GM10248 (cell line): ENCODE data around the gene ALKBH6.

Source experiments
- CTCF ChIA-PET: fragments of 300-600 bp; sonication (Branson Sonifier 250); formaldehyde crosslinking; extraction: SDS; loops from one replicate; lab custom pipeline; 2021; ENCODE audit warnings: antibody characterized with exemption; lab: Yijun Ruan, JAX
- POLR2A ChIA-PET: fragments of 350-650 bp; sonication (Branson Sonifier 250); formaldehyde crosslinking; extraction: SDS; loops from one replicate; lab custom pipeline; 2020; ENCODE audit warnings: antibody characterized with exemption; lab: Yijun Ruan, JAX
- DNase-seq: peaks from one replicate; pipeline ENCODE4 v3.0.0; 2012; ENCODE audit errors: extremely low spot score
- CTCF ChIP-seq: IDR thresholded peaks from 2 replicates; pipeline ENCODE4 v1.5.1; 2012; ENCODE audit warnings: mild to moderate bottlenecking, low read depth; ENCODE audit errors: extremely low read depth, missing control alignments, control extremely low read depth

Gene ALKBH6

DNA sequence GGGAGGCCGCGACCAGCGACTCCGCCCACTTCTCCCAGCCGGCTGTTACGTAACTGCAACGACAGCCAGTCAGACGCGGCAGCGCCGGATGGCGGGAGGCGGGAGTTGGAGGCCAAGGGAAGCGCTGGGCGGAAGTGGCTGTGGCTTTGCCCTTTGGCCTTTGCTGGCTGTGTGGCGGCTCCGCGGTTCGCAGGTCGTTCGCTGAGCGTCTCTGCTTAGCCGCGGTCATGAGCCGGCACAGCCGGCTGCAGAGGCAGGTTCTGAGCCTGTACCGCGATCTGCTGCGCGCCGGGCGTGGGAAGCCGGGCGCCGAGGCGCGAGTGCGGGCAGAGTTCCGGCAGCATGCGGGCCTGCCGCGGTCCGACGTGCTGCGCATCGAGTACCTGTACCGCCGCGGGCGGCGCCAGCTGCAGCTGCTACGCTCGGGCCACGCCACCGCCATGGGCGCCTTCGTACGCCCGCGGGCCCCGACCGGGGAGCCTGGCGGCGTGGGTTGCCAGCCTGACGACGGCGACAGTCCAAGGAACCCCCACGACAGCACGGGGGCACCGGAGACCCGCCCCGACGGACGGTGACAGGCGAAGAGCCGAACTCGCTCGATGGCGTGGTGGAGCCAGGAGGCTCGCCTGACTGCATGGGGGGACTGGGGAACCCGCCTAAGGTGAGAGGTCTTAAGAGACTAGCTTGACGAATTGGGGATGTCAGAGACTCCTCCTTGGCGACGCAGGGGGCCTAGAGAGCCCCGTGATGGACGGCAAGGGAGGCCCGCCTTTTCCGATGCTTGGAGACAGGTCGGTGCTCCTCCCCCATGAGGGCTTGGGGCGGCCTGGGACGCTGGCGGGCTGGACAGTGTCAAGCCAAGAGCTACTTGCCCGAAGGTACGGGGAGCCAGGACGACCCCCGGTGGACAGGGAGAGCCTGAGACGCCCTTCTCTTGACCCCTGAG, 18.7 kb downstream of the ALKBH6 start, which contains the start of gene SDHAF1:
TSS of gene SDHAF1 (plus strand) at position 141 of the 946 bp plus-strand sequence. CDS start at position 228, 87 bp downstream.
- TF ChIP-seq CTCF, result no peak
- peak; percentile 98 for DNase-seq
- ChIA-PET POLR2A (interaction anchor here (0.6 to 0.9 kb wide), 3 partner anchors 19 to 255 kb away, joined by 3 to 4 read pairs (median 4); partner anchors contain the start of gene ALKBH6), CTCF (interaction anchor here (0.6 to 1.2 kb wide), 2 partner anchors 17 to 71 kb away, joined by 3 read pairs; no protein-coding TSS in a partner anchor)

DNA sequence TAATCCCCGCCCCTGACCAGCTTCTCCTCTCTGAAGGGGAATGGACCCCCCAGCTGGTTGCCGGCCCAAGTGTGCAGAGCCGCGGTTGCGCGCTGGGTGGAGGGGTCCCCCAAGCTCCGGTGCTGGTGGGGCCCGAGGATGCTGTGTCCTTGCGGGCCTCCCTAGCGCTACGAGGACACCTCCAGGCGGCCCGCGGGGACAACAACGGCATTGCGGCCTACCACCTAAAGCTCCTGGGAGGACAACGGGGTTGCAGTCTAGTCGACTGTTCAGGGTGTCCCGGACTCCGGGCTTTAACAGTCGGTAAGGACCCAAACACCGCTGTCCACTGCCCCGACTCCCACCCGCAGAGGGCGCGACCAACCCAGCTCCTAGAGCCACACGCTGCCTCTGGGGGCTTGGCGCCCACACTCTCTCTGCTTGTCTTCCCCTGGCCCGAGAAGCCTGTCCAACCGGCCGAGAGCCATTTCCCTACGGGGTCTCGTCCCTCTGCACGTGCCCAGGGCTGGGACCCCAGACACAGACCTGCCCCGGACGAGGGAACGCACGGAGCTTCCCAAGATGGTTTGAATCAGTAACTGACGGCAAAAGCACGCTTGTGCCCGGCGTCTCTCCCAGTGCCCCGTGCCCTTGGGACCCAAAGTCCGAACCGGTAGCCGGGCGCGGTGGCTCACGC, 20.0 kb downstream of the ALKBH6 start:
- CTCF ChIA-PET, result interaction anchor here (1.3 kb wide), 2 partner anchors 15 to 20 kb away, joined by 3 read pairs; partner anchors contain the start of genes ALKBH6 and SYNE4
- peak; percentile 8 for TF ChIP-seq CTCF
- POLR2A ChIA-PET, result interaction anchor here (1.3 kb wide), 1 partner anchor 9 kb away, joined by 7 read pairs; no protein-coding TSS in a partner anchor
- peak; percentile 51 for DNase-seq

DNA sequence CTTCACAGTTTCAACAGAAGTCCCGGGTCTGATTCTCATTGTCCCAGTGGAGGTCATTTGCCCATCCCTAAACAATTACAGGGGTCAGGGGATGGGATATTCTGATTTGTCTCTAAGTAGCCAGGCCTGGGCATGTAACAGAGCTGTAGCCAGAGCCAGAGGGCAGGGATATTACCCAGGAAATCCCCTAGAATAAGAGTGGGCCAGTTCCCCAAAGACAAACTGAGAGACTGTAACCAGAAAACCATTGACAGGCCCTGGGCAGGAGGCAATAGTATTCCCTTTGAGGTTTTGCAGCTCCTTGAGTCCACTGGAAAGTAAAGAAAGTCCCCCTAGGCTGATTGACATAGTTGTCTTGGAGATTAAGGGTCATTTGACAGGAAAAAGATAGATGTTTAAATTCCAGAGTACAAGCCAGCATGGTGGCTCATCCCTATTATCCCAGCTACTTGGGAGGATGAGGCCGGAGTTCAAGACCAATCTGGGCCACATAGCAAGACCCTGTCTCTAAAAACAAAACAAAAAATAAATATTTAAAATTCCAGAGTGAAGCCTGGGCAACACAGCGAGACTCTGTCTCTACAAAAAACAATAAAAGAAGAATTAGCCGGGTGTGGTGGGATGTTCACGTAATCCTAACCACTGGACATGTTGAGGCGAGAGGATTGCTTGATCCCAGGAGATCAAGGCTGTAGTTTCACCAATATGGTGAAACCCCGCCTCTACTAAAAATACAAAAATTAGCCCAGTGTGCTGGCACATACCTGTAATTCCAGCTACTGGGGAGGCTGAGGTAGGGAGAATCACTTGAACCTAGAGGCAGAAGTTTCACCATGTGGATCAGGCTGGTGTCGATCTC, 20.9 kb downstream of the ALKBH6 start:
- no peak for DNase-seq
- no peak for TF ChIP-seq CTCF
- CTCF ChIA-PET, result interaction anchor here (1.3 kb wide), 2 partner anchors 16 to 21 kb away, joined by 3 read pairs; partner anchors contain the start of genes ALKBH6 and SYNE4
- POLR2A ChIA-PET, result interaction anchor here (1.3 kb wide), 1 partner anchor 10 kb away, joined by 7 read pairs; no protein-coding TSS in a partner anchor

GRCh38 chr19:35991731-35992450, 22.1 kb downstream of the ALKBH6 start:
- TF ChIP-seq CTCF, result no peak
- ChIA-PET POLR2A (no interaction called here), CTCF (interaction anchor here (1.0 to 1.3 kb wide), 2 partner anchors 43 to 61 kb away, joined by 3 to 4 read pairs; no protein-coding TSS in a partner anchor)
- DNase-seq, result no peak

DNA sequence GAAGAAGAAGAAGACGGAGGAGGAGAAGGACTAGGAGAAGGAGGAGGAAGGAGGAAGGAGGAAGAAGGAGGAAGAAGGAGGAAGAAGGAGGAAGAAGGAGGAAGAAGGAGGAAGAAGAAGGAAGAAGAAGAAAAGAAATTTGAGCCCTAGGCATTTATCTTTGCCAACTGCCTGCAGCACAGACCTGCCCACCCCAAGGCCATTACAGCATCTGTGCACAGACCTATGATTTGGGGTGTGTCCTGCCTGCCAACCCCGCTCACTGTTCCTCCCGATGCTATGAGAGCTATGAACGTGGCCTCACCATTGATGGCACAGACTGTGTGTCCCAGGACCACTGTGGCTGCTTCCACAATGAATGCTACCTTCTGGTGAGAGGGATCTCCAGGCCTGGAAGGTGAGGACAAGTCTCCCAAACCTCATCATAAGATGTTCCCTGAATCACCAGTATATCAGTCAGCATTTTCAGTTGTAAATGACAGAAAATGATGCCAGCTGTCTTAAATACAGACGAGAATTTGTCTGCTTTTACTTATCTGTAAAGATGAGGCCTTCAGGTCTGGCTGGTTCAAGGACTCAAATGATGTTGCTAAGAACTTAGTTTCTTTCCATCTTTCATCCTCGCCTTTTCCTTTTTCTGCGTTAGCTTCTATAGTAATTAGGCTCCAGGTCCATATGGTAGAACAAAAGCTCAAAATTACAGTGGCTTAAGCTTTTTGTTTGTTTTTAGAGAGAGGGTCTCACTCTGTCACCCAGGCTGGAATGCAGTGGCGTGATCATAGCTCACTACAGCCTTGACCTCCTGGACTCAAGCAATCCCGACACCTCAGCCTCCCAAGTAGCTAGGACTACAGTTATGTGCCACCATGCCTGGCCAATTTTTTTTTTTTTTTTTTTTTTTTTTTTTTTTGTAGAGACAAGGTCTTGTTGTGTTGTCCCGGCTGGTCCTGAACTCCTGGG, 23.0 kb downstream of the ALKBH6 start:
- ChIA-PET CTCF (interaction anchor here (1.0 to 1.3 kb wide), 2 partner anchors 42 to 60 kb away, joined by 3 to 4 read pairs; no protein-coding TSS in a partner anchor), POLR2A (no interaction called here)
- no peak for DNase-seq
- no peak for TF ChIP-seq CTCF
